Gastroesophageal sphincter (tissue), 3 donors: ENCODE results near the gene EXOC2.

ENCODE experiments used
- CTCF ChIP-seq, 4 experiments: fragments of 200-600 bp in 2 of 4; fragments of 450-650 bp in 2 of 4; sonication (generic) in 1 of 4; IDR thresholded peaks; one replicate each; pipeline ENCODE4 v1.5.1; 2017 to 2019; ENCODE audit warnings: antibody characterized with exemption in 4 of 4, mild to moderate bottlenecking in 2 of 4, moderate library complexity in 2 of 4
- EP300 ChIP-seq: sonication (generic); formaldehyde crosslinking; IDR thresholded peaks from one replicate; pipeline ENCODE4 v1.6.1; 2017; ENCODE audit warnings: antibody characterized with exemption, mild to moderate bottlenecking
- POLR2A ChIP-seq, 2 donors: fragments of 450-650 bp; IDR thresholded peaks; one replicate each; pipeline ENCODE4 v1.6.1; 2017; ENCODE audit warnings: antibody characterized with exemption in 2 of 2, mild to moderate bottlenecking in 2 of 2, moderate library complexity in 1 of 2
- POLR2AphosphoS5 ChIP-seq: sonication (generic); formaldehyde crosslinking; IDR thresholded peaks from one replicate; pipeline ENCODE4 v1.6.1; 2017; ENCODE audit warnings: antibody characterized with exemption

GRCh38 chr6:674956-675355 is 18.0 kb downstream of the EXOC2 start:
- TF ChIP-seq CTCF (IDR thresholded peaks at IDR 0.05) (no peak), POLR2AphosphoS5 (no peak), POLR2A (IDR thresholded peaks at IDR 0.05) (no peak), EP300 (no peak)
